Astrocyte (in vitro differentiated cells and primary cell): Measurements from ENCODE around the gene RGS5. TPM values are rescaled to one million over a fixed set of nuclear protein-coding genes. Genes with fewer than 3 reads are reported as not detected.

Experiments
- DNase-seq: peaks from one replicate; pipeline ENCODE4 v3.0.0-alpha.2; 2010; ENCODE audit warnings: low read depth
- FAIRE-seq: peaks from 2 replicates; lab custom pipeline; 2011; peaks lifted over from hg19 to GRCh38; lab: Jason Lieb, UNC
- H2AFZ ChIP-seq: 2 replicates; pipeline ENCODE4 v1.6.0; 2012; ENCODE audit warnings: low read depth, low read length, inconsistent platforms
- H3K27ac ChIP-seq: 2 replicates; pipeline ENCODE4 v1.5.1; 2011; ENCODE audit warnings: low read depth, low read length, inconsistent platforms
- H3K27me3 ChIP-seq: 2 replicates; pipeline ENCODE4 v1.6.0; 2011; ENCODE audit warnings: low read length, inconsistent platforms; ENCODE audit not compliant: insufficient read depth
- H3K36me3 ChIP-seq: 2 replicates; pipeline ENCODE4 v1.5.1; 2011; ENCODE audit warnings: low read length, inconsistent platforms; ENCODE audit not compliant: insufficient read depth
- H3K4me1 ChIP-seq: 2 replicates; pipeline ENCODE4 v1.5.1; 2011; ENCODE audit warnings: low read length, inconsistent platforms; ENCODE audit not compliant: insufficient read depth
- H3K4me2 ChIP-seq: 2 replicates; pipeline ENCODE4 v1.6.0; 2012; ENCODE audit warnings: low read length, inconsistent platforms
- H3K4me3 ChIP-seq: 2 replicates; pipeline ENCODE4 v1.5.1; 2011; ENCODE audit warnings: low read depth, mild to moderate bottlenecking, low read length, inconsistent platforms; ENCODE audit not compliant: insufficient read depth
- H3K79me2 ChIP-seq: 2 replicates; pipeline ENCODE4 v1.6.0; 2012; ENCODE audit warnings: mild to moderate bottlenecking, low read length, inconsistent platforms; ENCODE audit not compliant: insufficient read depth
- H3K9ac ChIP-seq: 2 replicates; pipeline ENCODE4 v1.6.0; 2012; ENCODE audit warnings: mild to moderate bottlenecking, low read length, inconsistent platforms
- H3K9me3 ChIP-seq: 2 replicates; pipeline ENCODE4 v1.5.1; 2012; ENCODE audit warnings: low read depth, mild to moderate bottlenecking, low read length, inconsistent platforms; ENCODE audit not compliant: insufficient read depth
- H4K20me1 ChIP-seq: 2 replicates; pipeline ENCODE4 v1.6.0; 2012; ENCODE audit warnings: low read length, inconsistent platforms; ENCODE audit not compliant: insufficient read depth
- H3K27ac Mint-ChIP-seq: one replicate; pipeline ENCODE4 v1.8.0; 2021; ENCODE audit warnings: mild to moderate bottlenecking, mixed read lengths; ENCODE audit not compliant: unreplicated experiment
- H3K27me3 Mint-ChIP-seq: one replicate; pipeline ENCODE4 v1.8.0; 2021; ENCODE audit warnings: low read depth, mixed read lengths; ENCODE audit not compliant: unreplicated experiment
- H3K36me3 Mint-ChIP-seq: one replicate; pipeline ENCODE4 v1.8.0; 2021; ENCODE audit warnings: low read depth, mixed read lengths; ENCODE audit not compliant: unreplicated experiment
- H3K4me1 Mint-ChIP-seq: one replicate; pipeline ENCODE4 v1.8.0; 2021; ENCODE audit warnings: low read depth, mixed read lengths; ENCODE audit not compliant: unreplicated experiment
- H3K4me3 Mint-ChIP-seq: one replicate; pipeline ENCODE4 v1.8.0; 2021; ENCODE audit warnings: mild to moderate bottlenecking, moderate library complexity, mixed read lengths; ENCODE audit not compliant: unreplicated experiment
- H3K9me3 Mint-ChIP-seq: one replicate; pipeline ENCODE4 v1.8.0; 2021; ENCODE audit warnings: mild to moderate bottlenecking, mixed read lengths; ENCODE audit not compliant: unreplicated experiment
- EZH2 ChIP-seq: IDR thresholded peaks from 2 replicates; pipeline ENCODE4 v1.6.1; 2012; ENCODE audit warnings: mild to moderate bottlenecking, low read length, inconsistent platforms; ENCODE audit not compliant: insufficient read depth
- total RNA-seq: library from RNA; stranded (reverse); gene quantifications from 2 replicates; pipeline ENCODE4 v1.2.1, GENCODE V29; 2021
- TF ChIP-seq, protein P1 (sequence below): IDR thresholded peaks from 2 replicates; pipeline ENCODE4 v1.5.1; 2011; ENCODE audit warnings: low read depth, mild to moderate bottlenecking, inconsistent platforms, low read length, moderate library complexity; ENCODE audit not compliant: insufficient read depth

RGS5 gene
- total RNA-seq, 1 donor from 2014 or later, result 24.1 TPM

DNA sequence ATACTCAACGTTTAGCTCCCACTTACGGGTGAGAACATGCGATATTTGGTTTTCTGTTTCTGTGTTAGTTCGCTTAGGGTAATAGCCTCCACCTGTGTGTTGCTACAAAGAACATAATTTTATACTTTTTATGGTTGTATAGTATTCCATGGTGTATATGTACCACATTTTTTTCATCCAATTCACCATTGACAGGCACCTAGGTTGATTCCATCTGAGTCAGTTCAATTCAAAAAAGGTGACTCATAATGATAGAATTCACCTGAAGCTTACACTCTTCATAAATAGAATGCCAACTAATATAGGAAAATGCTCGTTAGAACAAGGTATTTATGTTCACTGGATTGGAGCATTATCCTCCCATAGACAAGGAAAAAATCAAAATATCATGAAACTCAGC is 95.1 kb downstream of the RGS5 start:
- FAIRE-seq (no peak), DNase-seq (no peak)
- H4K20me1 ChIP-seq, result no peaks in the 10 kb centered on the region
- H3K27me3 ChIP-seq, result no peaks in the 10 kb centered on the region
- Mint-ChIP-seq H3K27me3 (no peaks in the 10 kb centered on the region), H3K9me3 (peaks cover 1% of the 10 kb centered on the region), H3K27ac (no peak overlapping the region), H3K36me3 (no peaks in the 10 kb centered on the region), H3K4me1 (no peaks in the 10 kb centered on the region), H3K4me3 (no peak overlapping the region)
- peaks cover 6% of the 10 kb centered on the region for H3K4me1 ChIP-seq
- H3K4me2 ChIP-seq, result no peak overlapping the region
- H3K9me3 ChIP-seq, result no peaks in the 10 kb centered on the region
- H3K79me2 ChIP-seq, result no peaks in the 10 kb centered on the region
- no peak overlapping the region for H3K4me3 ChIP-seq
- H3K9ac ChIP-seq, result no peak overlapping the region
- H2AFZ ChIP-seq, result no peak overlapping the region
- TF ChIP-seq, protein P1, sequence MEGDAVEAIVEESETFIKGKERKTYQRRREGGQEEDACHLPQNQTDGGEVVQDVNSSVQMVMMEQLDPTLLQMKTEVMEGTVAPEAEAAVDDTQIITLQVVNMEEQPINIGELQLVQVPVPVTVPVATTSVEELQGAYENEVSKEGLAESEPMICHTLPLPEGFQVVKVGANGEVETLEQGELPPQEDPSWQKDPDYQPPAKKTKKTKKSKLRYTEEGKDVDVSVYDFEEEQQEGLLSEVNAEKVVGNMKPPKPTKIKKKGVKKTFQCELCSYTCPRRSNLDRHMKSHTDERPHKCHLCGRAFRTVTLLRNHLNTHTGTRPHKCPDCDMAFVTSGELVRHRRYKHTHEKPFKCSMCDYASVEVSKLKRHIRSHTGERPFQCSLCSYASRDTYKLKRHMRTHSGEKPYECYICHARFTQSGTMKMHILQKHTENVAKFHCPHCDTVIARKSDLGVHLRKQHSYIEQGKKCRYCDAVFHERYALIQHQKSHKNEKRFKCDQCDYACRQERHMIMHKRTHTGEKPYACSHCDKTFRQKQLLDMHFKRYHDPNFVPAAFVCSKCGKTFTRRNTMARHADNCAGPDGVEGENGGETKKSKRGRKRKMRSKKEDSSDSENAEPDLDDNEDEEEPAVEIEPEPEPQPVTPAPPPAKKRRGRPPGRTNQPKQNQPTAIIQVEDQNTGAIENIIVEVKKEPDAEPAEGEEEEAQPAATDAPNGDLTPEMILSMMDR, result no peak
- no peaks in the 10 kb centered on the region for H3K36me3 ChIP-seq
- no peak overlapping the region for H3K27ac ChIP-seq

DNA sequence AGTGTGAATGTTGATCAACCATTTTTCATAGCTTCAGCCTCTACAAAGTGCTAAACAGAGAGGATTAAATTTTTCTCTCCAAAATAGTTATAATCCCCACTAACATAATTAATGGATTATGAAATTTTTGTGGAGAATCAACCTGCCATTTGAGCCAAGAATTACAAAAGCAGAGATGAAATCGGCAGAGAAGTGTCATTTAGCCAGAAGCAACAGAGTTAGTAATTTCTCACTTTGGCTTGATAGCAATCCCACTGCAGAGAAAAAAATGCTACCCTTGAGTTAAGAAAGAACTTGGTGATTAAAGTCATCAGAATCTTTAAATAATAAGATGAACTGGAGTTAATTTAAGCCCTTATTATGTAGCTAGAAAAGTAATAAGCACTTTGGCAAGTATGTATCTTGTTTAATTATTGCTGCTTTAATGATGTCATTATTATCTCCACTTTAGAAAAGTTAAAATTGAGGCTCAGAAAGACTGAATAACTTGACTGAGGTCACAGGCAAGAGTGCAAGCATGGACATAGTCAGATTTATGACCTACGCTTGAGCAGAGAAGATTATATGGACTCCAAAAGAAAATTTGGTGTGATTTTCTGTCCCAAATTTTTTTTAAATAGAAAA is 96.2 kb downstream of the RGS5 start:
- Histone ChIP-seq H3K27me3 (no peaks in the 10 kb centered on the region), H3K79me2 (no peaks in the 10 kb centered on the region), H2AFZ (no peak overlapping the region), H3K4me1 (peaks cover 6% of the 10 kb centered on the region), H4K20me1 (no peaks in the 10 kb centered on the region), H3K4me3 (no peak overlapping the region), H3K4me2 (no peak overlapping the region), H3K9me3 (no peaks in the 10 kb centered on the region), H3K36me3 (no peaks in the 10 kb centered on the region), H3K9ac (no peak overlapping the region), H3K27ac (no peak overlapping the region)
- Mint-ChIP-seq H3K27ac (no peak overlapping the region), H3K4me1 (no peaks in the 10 kb centered on the region), H3K9me3 (peaks cover 1% of the 10 kb centered on the region), H3K27me3 (peaks cover 2% of the 10 kb centered on the region), H3K36me3 (no peaks in the 10 kb centered on the region), H3K4me3 (no peak overlapping the region)
- FAIRE-seq, result no peak
- peak; percentile 76 for DNase-seq
- no peak for TF ChIP-seq EZH2
- TF ChIP-seq, protein P1, result no peak

DNA sequence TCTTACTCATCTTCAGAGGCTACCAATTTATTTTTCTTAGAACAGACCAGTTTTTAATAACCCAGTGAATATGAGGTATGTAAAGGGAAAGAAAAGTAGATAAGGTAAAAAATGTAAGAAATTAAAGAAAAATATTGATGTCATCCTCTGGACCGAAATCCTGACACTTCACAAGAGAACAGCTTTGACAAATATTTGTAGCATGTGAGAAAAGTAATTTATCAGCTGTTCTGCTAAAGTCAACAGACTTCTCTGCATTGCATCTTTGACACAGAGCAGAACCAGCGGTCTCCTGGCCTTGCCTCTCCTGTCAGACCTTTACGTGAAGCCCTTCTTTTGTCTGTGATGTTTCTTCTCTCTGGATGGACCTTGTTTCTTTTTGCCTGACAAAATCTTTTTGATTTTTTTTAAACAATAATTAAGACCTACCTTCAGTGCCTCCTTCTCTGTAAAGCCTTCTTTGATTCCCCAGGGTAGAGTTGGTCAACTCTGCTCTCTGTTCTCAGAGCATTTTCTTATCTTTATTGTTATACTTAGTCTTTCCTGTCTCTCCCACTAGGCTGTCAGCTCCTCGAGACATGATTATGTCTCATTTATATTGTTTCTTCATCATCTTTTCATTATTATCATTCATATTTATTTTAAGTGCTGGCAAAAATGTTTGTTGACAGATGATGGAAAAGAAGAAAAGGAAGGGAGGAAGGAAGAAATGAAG is 98.2 kb downstream of the RGS5 start:
- H3K4me3 ChIP-seq, result no peak overlapping the region
- no peak overlapping the region for H3K9ac ChIP-seq
- no peak overlapping the region for H2AFZ ChIP-seq
- no peaks in the 10 kb centered on the region for H3K79me2 ChIP-seq
- H3K4me2 ChIP-seq, result no peak overlapping the region
- H3K9me3 ChIP-seq, result no peaks in the 10 kb centered on the region
- no peaks in the 10 kb centered on the region for H3K36me3 ChIP-seq
- H3K4me1 ChIP-seq, result peaks cover 6% of the 10 kb centered on the region
- no peaks in the 10 kb centered on the region for H3K27me3 ChIP-seq
- no peak for FAIRE-seq
- Mint-ChIP-seq H3K4me1 (no peaks in the 10 kb centered on the region), H3K4me3 (no peak overlapping the region), H3K27me3 (peaks cover 2% of the 10 kb centered on the region), H3K27ac (no peak overlapping the region), H3K9me3 (peaks cover 1% of the 10 kb centered on the region), H3K36me3 (no peaks in the 10 kb centered on the region)
- no peaks in the 10 kb centered on the region for H4K20me1 ChIP-seq
- DNase-seq, result peak; percentile 82
- peak overlapping the region; percentile 1 for H3K27ac ChIP-seq
- TF ChIP-seq EZH2, result no peak
- TF ChIP-seq, protein P1, result no peak
